AG09319 (cell line): Measurements from ENCODE around the gene ZBTB16.

Source experiments
- DNase-seq: peaks from one replicate; pipeline ENCODE4 v3.0.0-alpha.2; 2010; ENCODE audit warnings: low read depth; ENCODE audit errors: extremely low read depth
- TF ChIP-seq, protein P1 (sequence below): IDR thresholded peaks from 2 replicates; pipeline ENCODE4 v1.5.1; 2011; ENCODE audit warnings: low read depth, mild to moderate bottlenecking, inconsistent platforms, low read length, moderate library complexity

The ZBTB16 gene

DNA sequence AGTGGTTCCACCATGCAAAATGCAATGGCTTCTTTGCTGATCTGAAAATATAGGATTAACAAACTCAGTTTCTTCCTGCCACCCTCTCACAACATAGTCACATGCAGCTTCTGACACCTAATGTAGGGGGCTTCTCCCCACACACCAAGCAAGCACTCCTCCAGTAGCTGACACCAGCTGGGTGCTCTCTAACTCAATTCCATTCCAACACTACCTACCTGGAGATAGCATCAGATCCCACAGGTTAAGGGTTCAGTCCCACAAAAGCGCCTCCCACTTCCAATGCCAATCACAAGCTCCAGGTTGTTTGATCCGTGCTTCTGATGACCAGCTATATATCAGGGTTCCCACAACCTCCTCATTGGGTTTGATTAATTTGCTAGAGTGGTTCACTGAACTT lies 204.9 kb downstream of the ZBTB16 start:
- no peak for DNase-seq
- TF ChIP-seq, protein P1, sequence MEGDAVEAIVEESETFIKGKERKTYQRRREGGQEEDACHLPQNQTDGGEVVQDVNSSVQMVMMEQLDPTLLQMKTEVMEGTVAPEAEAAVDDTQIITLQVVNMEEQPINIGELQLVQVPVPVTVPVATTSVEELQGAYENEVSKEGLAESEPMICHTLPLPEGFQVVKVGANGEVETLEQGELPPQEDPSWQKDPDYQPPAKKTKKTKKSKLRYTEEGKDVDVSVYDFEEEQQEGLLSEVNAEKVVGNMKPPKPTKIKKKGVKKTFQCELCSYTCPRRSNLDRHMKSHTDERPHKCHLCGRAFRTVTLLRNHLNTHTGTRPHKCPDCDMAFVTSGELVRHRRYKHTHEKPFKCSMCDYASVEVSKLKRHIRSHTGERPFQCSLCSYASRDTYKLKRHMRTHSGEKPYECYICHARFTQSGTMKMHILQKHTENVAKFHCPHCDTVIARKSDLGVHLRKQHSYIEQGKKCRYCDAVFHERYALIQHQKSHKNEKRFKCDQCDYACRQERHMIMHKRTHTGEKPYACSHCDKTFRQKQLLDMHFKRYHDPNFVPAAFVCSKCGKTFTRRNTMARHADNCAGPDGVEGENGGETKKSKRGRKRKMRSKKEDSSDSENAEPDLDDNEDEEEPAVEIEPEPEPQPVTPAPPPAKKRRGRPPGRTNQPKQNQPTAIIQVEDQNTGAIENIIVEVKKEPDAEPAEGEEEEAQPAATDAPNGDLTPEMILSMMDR = no peak

DNA sequence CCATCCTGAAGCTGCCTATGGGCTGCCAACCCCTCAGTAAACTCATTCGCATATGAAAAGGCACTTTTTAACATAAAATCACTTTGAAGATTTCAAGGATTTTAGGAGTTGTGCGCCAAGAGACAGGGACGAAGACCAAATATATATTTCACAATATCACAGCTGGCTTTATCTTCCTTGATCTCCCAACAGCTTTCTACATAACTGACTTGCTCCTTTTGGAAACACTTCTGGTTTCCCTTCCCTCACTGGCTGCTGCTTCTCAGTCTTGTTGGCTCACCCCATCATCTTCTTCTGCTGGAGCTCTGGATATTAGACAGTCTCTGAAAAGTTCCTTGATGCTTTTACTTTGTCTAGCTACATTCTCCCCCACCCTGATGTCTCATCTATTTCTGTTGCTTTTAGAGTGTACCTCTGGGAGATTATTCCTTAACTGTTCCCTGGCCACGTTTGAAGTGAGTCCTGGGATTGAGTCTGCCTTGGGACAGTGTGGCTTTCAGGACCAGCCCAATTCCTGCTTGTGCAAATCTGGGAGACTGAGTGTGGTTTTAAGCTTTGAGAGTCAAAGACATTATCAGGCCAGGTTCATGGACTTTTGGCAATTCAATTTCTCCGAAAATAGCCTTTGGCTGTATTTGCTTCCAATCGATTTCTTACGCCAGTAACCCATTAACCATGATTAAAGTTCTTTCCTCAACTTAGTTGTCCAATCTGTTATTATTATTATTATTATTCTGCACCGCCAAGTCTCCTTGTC lies 205.8 kb downstream of the ZBTB16 start:
- TF ChIP-seq, protein P1 = no peak
- DNase-seq = no peak

DNA sequence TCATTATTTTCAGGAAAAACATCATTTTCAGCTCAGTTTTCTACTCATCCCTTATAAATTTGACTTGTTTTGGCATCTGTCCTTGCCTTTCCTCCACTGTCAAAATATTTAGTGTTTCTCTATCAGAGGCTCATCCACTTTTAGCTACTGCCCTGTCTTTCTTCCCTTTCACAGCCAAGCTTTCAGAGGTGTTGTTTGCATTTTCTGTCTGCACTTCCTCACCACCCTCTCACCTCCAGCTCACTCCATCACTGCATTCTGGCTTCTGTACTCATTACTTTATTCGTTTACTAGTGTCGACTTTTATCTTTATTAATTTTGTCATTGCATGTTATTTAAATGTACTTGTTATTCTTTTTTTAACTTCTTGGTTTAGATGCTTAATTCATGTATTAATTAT lies 210.0 kb downstream of the ZBTB16 start:
- no peak for DNase-seq

DNA sequence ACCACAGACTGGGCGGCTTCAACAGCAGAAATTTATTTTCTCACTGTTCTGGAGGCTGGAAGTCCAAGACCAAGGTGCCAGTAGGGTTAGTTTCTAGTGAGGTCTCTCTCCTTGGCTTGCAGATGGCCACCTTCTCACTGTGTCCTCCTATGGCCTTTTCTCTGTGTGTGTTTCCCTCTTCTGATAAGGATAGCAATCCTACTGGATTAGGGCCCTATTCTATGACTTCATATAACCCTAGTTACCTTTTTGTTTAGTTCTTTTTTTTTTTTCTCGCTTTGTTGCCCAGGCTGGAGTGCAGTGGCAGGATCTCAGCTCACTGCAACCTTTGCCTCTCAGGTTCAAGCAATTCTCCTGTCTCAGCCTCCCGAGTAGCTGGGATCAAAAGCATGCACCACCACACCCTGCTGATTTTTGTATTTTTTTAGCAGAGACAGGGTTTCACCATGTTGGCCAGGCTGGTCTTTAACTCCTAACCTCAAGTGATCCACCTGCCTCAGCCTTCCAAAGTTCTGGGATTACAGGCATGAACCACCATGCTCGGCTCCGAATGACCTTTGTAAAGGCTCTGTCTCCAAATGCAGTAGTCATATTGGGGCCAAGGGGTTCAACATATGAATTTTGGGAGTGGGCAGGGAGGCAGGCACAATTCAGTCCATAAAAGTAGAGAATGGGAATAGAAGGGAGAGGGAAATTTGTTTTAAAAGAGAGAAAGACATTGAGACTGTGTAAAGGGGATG lies 211.2 kb downstream of the ZBTB16 start:
- TF ChIP-seq, protein P1 = no peak
- DNase-seq = no peak

More for the DNA sequence above, 210.0 kb downstream of the ZBTB16 start:
- TF ChIP-seq, protein P1 = no peak

DNA sequence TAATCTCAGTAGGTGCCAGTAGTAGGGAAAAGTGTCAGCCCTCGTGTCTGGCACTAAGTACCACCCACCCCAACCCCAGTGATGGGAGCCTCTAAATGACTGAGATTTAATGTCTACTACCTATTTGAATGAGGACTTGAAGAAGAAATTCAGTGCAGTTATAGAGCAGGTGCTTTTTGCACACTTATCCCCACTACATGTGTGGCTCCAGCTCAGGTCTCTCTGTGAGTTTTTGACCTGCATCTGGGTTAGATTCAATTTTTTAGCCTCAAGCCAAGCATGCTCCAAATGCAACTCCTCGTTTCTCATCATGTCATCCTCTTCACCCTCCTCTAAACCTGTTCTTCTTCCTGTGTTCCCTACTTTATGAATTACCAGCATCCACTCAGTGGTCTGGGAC lies 211.8 kb downstream of the ZBTB16 start:
- TF ChIP-seq, protein P1 = no peak
- DNase-seq = no peak

DNA sequence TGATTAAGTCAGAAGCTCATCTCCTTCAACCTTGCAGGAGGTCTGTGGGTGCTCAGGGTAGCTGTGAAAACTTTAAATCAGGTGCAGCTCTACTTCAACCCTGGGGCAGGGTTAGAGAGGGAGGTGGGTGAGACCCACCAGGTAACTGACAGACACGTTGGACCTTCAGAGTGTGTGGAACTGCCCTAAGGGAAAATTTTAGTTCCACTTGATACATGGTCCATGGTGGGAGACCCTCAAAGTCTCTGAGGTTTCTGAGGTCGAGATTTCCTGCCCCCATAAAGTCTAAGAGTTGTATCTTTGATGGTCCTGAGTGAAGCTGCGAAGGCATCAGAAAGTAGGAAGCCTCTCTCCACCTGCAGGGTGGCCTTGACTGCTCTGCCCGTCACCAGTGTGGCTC lies 212.8 kb downstream of the ZBTB16 start:
- TF ChIP-seq, protein P1 = no peak
- DNase-seq = no peak

DNA sequence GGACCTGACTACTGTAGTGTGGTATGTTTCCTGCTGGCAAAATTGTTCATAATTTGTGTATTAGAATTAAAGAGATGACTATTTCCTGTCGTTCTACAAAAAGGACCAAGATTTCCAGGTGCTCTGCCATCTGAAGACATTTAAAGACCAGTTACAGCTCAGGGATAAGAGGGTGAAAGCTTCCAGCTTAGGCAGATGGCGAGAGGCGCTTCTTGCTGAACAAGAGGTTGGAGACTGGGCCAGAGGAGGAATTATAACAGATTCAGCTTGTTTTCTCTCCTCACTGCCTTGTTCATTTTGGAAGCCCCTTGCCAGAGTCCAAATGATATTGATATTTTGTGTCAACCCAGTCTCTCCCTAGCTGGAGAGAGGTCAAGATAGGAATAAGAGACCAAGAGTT lies 213.6 kb downstream of the ZBTB16 start:
- DNase-seq = no peak
- TF ChIP-seq, protein P1 = no peak
